ENCODE results near the gene SIRT3. TPM values are rescaled to one million over a fixed set of nuclear protein-coding genes. Genes with fewer than 3 reads are reported as not detected.
"Not testable (repeated sequence)": the region's sequence is repeated elsewhere in the genome, so short reads cannot be mapped to it uniquely, and the experiment has no call there.

Gene SIRT3
- total and polyA plus RNA-seq, 3 experiments from 2014 or later: 12.2 to 14.8 (median 13.6) TPM

GRCh38 chr11:198236-198806 lies 37.8 kb downstream of the SIRT3 start:
- Mint-ChIP-seq H3K36me3 (peaks cover 0 to 28% (median 0%) of the 10 kb centered on the region in 3 donors), H3K9me3 (no peaks in the 10 kb centered on the region), H3K4me3 (no peak overlapping the region), H3K27me3 (no peaks in the 10 kb centered on the region), H3K27ac (peak overlapping the region in 1 of 8 donors; percentile 70), H3K4me1 (peaks cover 16 to 20% (median 17%) of the 10 kb centered on the region in 3 donors)
- CTCF ChIA-PET: no interaction called here
- H3K36me3 ChIP-seq (ENCODE audit: insufficient read depth, low read length): peaks cover 4% of the 10 kb centered on the region
- H3K27ac ChIP-seq (ENCODE audit: low read depth, low read length): no peak overlapping the region
- DNase-seq: peak in 1 of 5 donors; percentile 47
- peaks cover 20% of the 10 kb centered on the region for H3K4me1 ChIP-seq (ENCODE audit: insufficient read depth, low read length)
- H3K9me3 ChIP-seq (ENCODE audit: low read length): no peaks in the 10 kb centered on the region
- no peak overlapping the region for H3K4me3 ChIP-seq (ENCODE audit: low read length)
- POLR2A ChIA-PET: interaction anchor here (1.5 kb wide), 1 partner anchor 9 kb away, joined by 6 read pairs; the partner anchor contains the start of genes BET1L and RIC8A
- no peaks in the 10 kb centered on the region for H3K27me3 ChIP-seq (ENCODE audit: insufficient read depth, low read length, poor library complexity, severe bottlenecking)

GRCh38 chr11:197741-198235 lies 38.4 kb downstream of the SIRT3 start:
- Histone ChIP-seq H3K9me3 (ENCODE audit: low read length) (no peaks in the 10 kb centered on the region), H3K36me3 (ENCODE audit: insufficient read depth, low read length) (no peaks in the 10 kb centered on the region), H3K27ac (ENCODE audit: low read depth, low read length) (no peak overlapping the region), H3K27me3 (ENCODE audit: insufficient read depth, low read length, poor library complexity, severe bottlenecking) (no peaks in the 10 kb centered on the region), H3K4me1 (ENCODE audit: insufficient read depth, low read length) (peaks cover 15% of the 10 kb centered on the region), H3K4me3 (ENCODE audit: low read length) (no peak overlapping the region)
- ChIA-PET POLR2A (interaction anchor here (1.5 kb wide), 1 partner anchor 9 kb away, joined by 6 read pairs; the partner anchor contains the start of genes BET1L and RIC8A), CTCF (no interaction called here)
- DNase-seq: peak in 1 of 5 donors; percentile 26
- no peaks in the 10 kb centered on the region for H3K27me3 Mint-ChIP-seq
- peak overlapping the region in 1 of 8 donors; percentile 88 for H3K27ac Mint-ChIP-seq
- no peaks in the 10 kb centered on the region for H3K9me3 Mint-ChIP-seq
- H3K4me1 Mint-ChIP-seq: peaks cover 11 to 15% (median 11%) of the 10 kb centered on the region in 3 donors
- H3K4me3 Mint-ChIP-seq: no peak overlapping the region
- peaks cover 0 to 23% (median 0%) of the 10 kb centered on the region in 3 donors for H3K36me3 Mint-ChIP-seq

- POLR2A ChIA-PET: interaction anchor here (1.5 kb wide), 1 partner anchor 10 kb away, joined by 6 read pairs; the partner anchor contains the start of genes BET1L and RIC8A
- no peaks in the 10 kb centered on the region for H3K9me3 ChIP-seq (ENCODE audit: low read length)
- H3K36me3 ChIP-seq (ENCODE audit: insufficient read depth, low read length): no peaks in the 10 kb centered on the region
- no peak overlapping the region for H3K27ac ChIP-seq (ENCODE audit: low read depth, low read length)
- H3K27ac Mint-ChIP-seq: no peak overlapping the region
- CTCF ChIA-PET: no interaction called here
- H3K27me3 ChIP-seq (ENCODE audit: insufficient read depth, low read length, poor library complexity, severe bottlenecking): no peaks in the 10 kb centered on the region
- no peaks in the 10 kb centered on the region for H3K9me3 Mint-ChIP-seq
- H3K27me3 Mint-ChIP-seq: no peaks in the 10 kb centered on the region
- DNase-seq: peak in 1 of 5 donors; percentile 42
- no peak overlapping the region for H3K4me3 Mint-ChIP-seq
- peaks cover 0 to 15% (median 0%) of the 10 kb centered on the region in 3 donors for H3K36me3 Mint-ChIP-seq
- H3K4me1 Mint-ChIP-seq: peaks cover 6 to 10% (median 6%) of the 10 kb centered on the region in 3 donors
- peaks cover 11% of the 10 kb centered on the region for H3K4me1 ChIP-seq (ENCODE audit: insufficient read depth, low read length)
- H3K4me3 ChIP-seq (ENCODE audit: low read length): no peak overlapping the region
Observed at GRCh38 chr11:196786-197731, 39.1 kb downstream of the SIRT3 start.

DNA sequence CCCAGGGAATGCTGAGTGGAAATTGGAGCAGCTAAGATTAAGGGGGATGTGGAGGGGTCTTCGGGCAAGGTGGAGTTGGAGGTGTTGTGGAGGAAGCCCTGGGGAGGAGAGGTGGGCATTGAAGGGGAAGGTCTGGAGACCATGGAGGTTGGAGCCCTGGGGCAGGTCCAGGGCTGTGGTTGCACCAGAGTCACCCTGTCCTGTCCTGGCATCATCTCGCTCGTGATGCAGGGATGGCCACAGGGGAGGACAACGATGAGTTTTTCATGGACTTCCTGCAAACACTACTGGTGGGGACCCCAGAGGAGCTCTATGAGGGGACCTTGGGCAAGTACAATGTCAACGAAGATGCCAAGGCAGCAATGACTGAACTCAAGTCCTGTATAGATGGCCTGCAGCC lies 42.7 kb downstream of the SIRT3 start:
- POLR2A ChIA-PET; H3K36me3 Mint-ChIP-seq; H3K4me3 ChIP-seq (ENCODE audit: low read length); H3K27me3 ChIP-seq (ENCODE audit: insufficient read depth, low read length, poor library complexity, severe bottlenecking); H3K36me3 ChIP-seq (ENCODE audit: insufficient read depth, low read length); CTCF ChIA-PET; H3K9me3 Mint-ChIP-seq; H3K9me3 ChIP-seq (ENCODE audit: low read length); H3K4me3 Mint-ChIP-seq; H3K27me3 Mint-ChIP-seq; H3K27ac ChIP-seq (ENCODE audit: low read depth, low read length): not testable (repeated sequence)
- Mint-ChIP-seq H3K27ac (peak overlapping the region in 1 of 8 donors; percentile 91), H3K4me1 (peaks cover 4 to 13% (median 10%) of the 10 kb centered on the region in 3 donors)
- peaks cover 10% of the 10 kb centered on the region for H3K4me1 ChIP-seq (ENCODE audit: insufficient read depth, low read length)
- DNase-seq: peak in 1 of 5 donors; percentile 37

- peaks cover 10% of the 10 kb centered on the region for H3K4me1 ChIP-seq (ENCODE audit: insufficient read depth, low read length)
- H3K36me3 ChIP-seq (ENCODE audit: insufficient read depth, low read length); H3K27me3 Mint-ChIP-seq; H3K27me3 ChIP-seq (ENCODE audit: insufficient read depth, low read length, poor library complexity, severe bottlenecking); H3K4me3 ChIP-seq (ENCODE audit: low read length); CTCF ChIA-PET; H3K9me3 ChIP-seq (ENCODE audit: low read length); POLR2A ChIA-PET; DNase-seq; H3K9me3 Mint-ChIP-seq; H3K27ac ChIP-seq (ENCODE audit: low read depth, low read length); H3K36me3 Mint-ChIP-seq: not testable (repeated sequence)
- H3K4me1 Mint-ChIP-seq: peaks cover 4 to 13% (median 10%) of the 10 kb centered on the region in 3 donors
- H3K27ac Mint-ChIP-seq: peak within 1 kb of the TSS in 7 of 8 donors; percentile 29 to 91 (median 65)
- peak within 1 kb of the TSS in 2 of 7 donors; percentile 28 to 43 for H3K4me3 Mint-ChIP-seq
Observed at GRCh38 chr11:192674-193128, 43.4 kb downstream of the SIRT3 start, which contains the start of gene SCGB1C1. Gene SCGB1C1, plus strand, starts transcription at chr11:193078. Its CDS starts 22 bp downstream, at chr11:193100.

- H3K27me3 Mint-ChIP-seq; H3K36me3 Mint-ChIP-seq; H3K27ac ChIP-seq (ENCODE audit: low read depth, low read length); CTCF ChIA-PET; H3K27me3 ChIP-seq (ENCODE audit: insufficient read depth, low read length, poor library complexity, severe bottlenecking); H3K4me3 ChIP-seq (ENCODE audit: low read length); H3K9me3 Mint-ChIP-seq; H3K36me3 ChIP-seq (ENCODE audit: insufficient read depth, low read length); POLR2A ChIA-PET; H3K9me3 ChIP-seq (ENCODE audit: low read length): not testable (repeated sequence)
- Mint-ChIP-seq H3K4me3 (peak overlapping the region in 6 of 7 donors; percentile 43 to 87 (median 56)), H3K4me1 (peaks cover 4 to 13% (median 10%) of the 10 kb centered on the region in 3 donors), H3K27ac (peak overlapping the region in 7 of 8 donors; percentile 38 to 93 (median 88))
- DNase-seq: peak in 3 of 5 donors; percentile 45 to 73 (median 48)
- peaks cover 10% of the 10 kb centered on the region for H3K4me1 ChIP-seq (ENCODE audit: insufficient read depth, low read length)
Observed at GRCh38 chr11:191490-192478, 44.4 kb downstream of the SIRT3 start.

DNA sequence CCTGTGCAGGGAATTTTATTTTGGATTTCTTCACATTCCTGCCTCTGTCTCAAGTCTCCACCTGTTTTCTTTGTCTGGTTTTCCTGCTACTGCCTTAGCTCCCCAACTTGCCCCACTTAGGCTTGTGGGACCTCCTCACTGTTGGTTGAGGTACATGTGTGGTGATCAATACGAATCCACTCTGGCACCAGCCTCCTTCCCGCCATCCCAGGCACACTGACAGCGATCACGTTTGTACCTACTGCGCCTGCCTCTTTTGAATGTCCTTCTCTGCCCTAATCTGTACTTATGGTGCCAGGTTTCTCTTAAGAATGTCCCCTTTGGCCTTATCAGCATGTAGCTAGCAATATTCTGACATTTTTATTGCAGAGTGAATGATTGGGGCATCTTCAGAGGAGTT lies 45.6 kb downstream of the SIRT3 start:
- H3K27me3 Mint-ChIP-seq; CTCF ChIA-PET; H3K9me3 Mint-ChIP-seq; POLR2A ChIA-PET; H3K27me3 ChIP-seq (ENCODE audit: insufficient read depth, low read length, poor library complexity, severe bottlenecking); H3K9me3 ChIP-seq (ENCODE audit: low read length); H3K36me3 ChIP-seq (ENCODE audit: insufficient read depth, low read length); H3K4me3 ChIP-seq (ENCODE audit: low read length); H3K36me3 Mint-ChIP-seq; H3K27ac ChIP-seq (ENCODE audit: low read depth, low read length); H3K4me3 Mint-ChIP-seq: not testable (repeated sequence)
- H3K27ac Mint-ChIP-seq: peak overlapping the region in 1 of 8 donors; percentile 23
- H3K4me1 Mint-ChIP-seq: peaks cover 4 to 13% (median 10%) of the 10 kb centered on the region in 3 donors
- peak in 1 of 5 donors; percentile 29 for DNase-seq
- peaks cover 10% of the 10 kb centered on the region for H3K4me1 ChIP-seq (ENCODE audit: insufficient read depth, low read length)

All from CD8-positive, alpha-beta memory T cell (primary cell).